Heart right ventricle (tissue), 16 donors: ENCODE results near the gene HK1. TPM values are rescaled to one million over a fixed set of nuclear protein-coding genes. Genes with fewer than 3 reads are reported as not detected.

Experiments used
- ATAC-seq, 8 donors: fragments of 200-7000 bp; cut with Tn5 transposase; one replicate each; pipeline ENCODE4 v1.9.1; 2020; ENCODE audit warnings: mild to moderate bottlenecking in 8 of 8, moderate library complexity in 8 of 8, moderate number of reproducible peaks in 1 of 8
- DNase-seq, 2 donors: peaks; one replicate each; pipeline ENCODE4 v3.0.0-alpha.2; 2020
- H3K27ac ChIP-seq, 10 donors: fragments of 200-600 bp; sonication (generic) in 2 of 10; one replicate each; pipeline versions ENCODE4 v1.5.0 to v1.8.0; 2020 to 2022; ENCODE audit warnings: mild to moderate bottlenecking in 3 of 10
- H3K27me3 ChIP-seq, 7 donors: fragments of 200-600 bp; one replicate each; pipeline ENCODE4 v1.8.0; 2021 to 2022; ENCODE audit warnings: mild to moderate bottlenecking in 2 of 7
- H3K36me3 ChIP-seq, 9 donors: fragments of 200-600 bp; sonication (generic) in 1 of 9; one replicate each; pipeline versions ENCODE4 v1.5.0 to v1.8.0; 2020 to 2022; ENCODE audit warnings: mild to moderate bottlenecking in 2 of 9
- H3K4me1 ChIP-seq, 9 donors: fragments of 200-600 bp; sonication (generic) in 1 of 9; one replicate each; pipeline versions ENCODE4 v1.5.0 to v1.8.0; 2020 to 2022; ENCODE audit warnings: mild to moderate bottlenecking in 4 of 9
- H3K4me3 ChIP-seq, 10 donors: fragments of 200-600 bp; sonication (generic) in 2 of 10; one replicate each; pipeline versions ENCODE4 v1.5.0 to v1.8.0; 2020 to 2022; ENCODE audit warnings: mild to moderate bottlenecking in 7 of 10, moderate library complexity in 2 of 10
- H3K9me3 ChIP-seq, 11 donors: fragments of 200-600 bp in 10 of 11; sonication (generic) in 2 of 11; one replicate each; pipeline versions ENCODE4 v1.5.0 to v1.8.0; 2013 to 2022; ENCODE audit warnings: mild to moderate bottlenecking in 2 of 11, control low read depth in 1 of 11, moderate library complexity in 1 of 11
- CTCF ChIP-seq, 9 donors: fragments of 200-600 bp; sonication (generic) in 2 of 9; IDR thresholded peaks; one replicate each; pipeline versions ENCODE4 v1.5.0 to v1.8.0; 2021 to 2022; ENCODE audit warnings: antibody characterized with exemption in 9 of 9, mild to moderate bottlenecking in 5 of 9, moderate library complexity in 1 of 9
- WGBS, 2 donors: extraction: QIAGEN DNeasy Blood & Tissue Kit; methylation state at CpG; one replicate each; pipeline ENCODE4 v1.1.7; 2013; ENCODE audit warnings: inconsistent platforms in 1 of 2; 5-methylcytosine and 5-hydroxymethylcytosine counted together
- intact Hi-C, 10 donors: fragments of 100-400 bp; cut with DNase I; formaldehyde crosslinking; loops; one replicate each; pipeline versions ENCODE4 v1.11.1 to v1.14.2; 2022
- polyA plus RNA-seq, 2 donors: library from polyadenylated mRNA; stranded (reverse); fragments of 200-250 nt; gene quantifications; one replicate each; pipeline ENCODE4 v1.2.3, GENCODE V29; 2013
- total RNA-seq, 10 donors: library from RNA; stranded (reverse); fragmentation: NEBNext Ultra II Directional in 3 of 10; extraction: Animal tissue kit (Norgen Biotek cat#: 25700) in 3 of 10; gene quantifications; one replicate each; pipeline versions ENCODE4 v1.2.1 to v1.2.4, GENCODE V29; 2021 to 2023
- donor health status: Arrhythmogenic right ventricular cardiomyopathy.
- donor health status: ischemic (EF 13 %, LVEDD 7.1; RV severe dilation, severe dysfunction).
- donor health status: healthy with polysubstance abuse.
- donor health status: DM: no; HTN: yes; CAD: no.
- donor health status: DM: no; HTN: no; CAD: no.
- donor health status: ischemic (EF 25% LVEDD 6.9; RV normal size, moderate dysfunction).
- donor health status: ischemic (EF 25% LVEDD 5.7; RV mildly dilated, moderate dysfunction).
- donor health status: healthy.
- donor health status: DM: yes; HTN: yes; CAD: no.
- donor health status: Ischemic cardiomyopathy.
- donor health status: ischemic (EF 35%, LVEDD 5.7; RV mildly dilated, moderate dysfunction).
- donor health status: nonischemic (EF 11% LVEDD 7.7; RV severe dilation, severe dysfunction).
- donor health status: DM: yes; HTN: yes; CAD: no.
- donor health status: PGD.
- donor health status: ischemic (EF 29% LVEDD 5.4; RV normal size, mild dysfunction).
- donor health status: nonischemic (EF 23%, LVEDD 6.1; RV moderate dilation, normal function).

Gene HK1
- total and polyA plus RNA-seq, 12 donors, result 51.9 to 322 (median 233) TPM

- TF ChIP-seq CTCF (IDR thresholded peaks at IDR 0.05), result no peak
- WGBS, 2 donors, result 45 to 58% methylated on average over 13 of the region's 13 CpGs
- peak; percentile 76 to 80 for DNase-seq
- Histone ChIP-seq H3K27me3 (no peaks in the 10 kb centered on the region), H3K36me3 (no peaks in the 10 kb centered on the region), H3K4me1 (peaks cover 0 to 17% (median 6%) of the 10 kb centered on the region in 9 donors), H3K4me3 (no peak overlapping the region), H3K9me3 (no peaks in the 10 kb centered on the region), H3K27ac (peak overlapping the region in 6 of 10 donors; percentile 26 to 62 (median 50))
- intact Hi-C loops, result loop anchor here in 3 of 10 donors (5.0 to 10.0 kb wide), 3 partner anchors 76 to 216 kb away; partner anchors contain the start of gene FAM241B (in 1 of the 3)
- peak; percentile 89 to 97 (median 92) for ATAC-seq
Measured at GRCh38 chr10:69421611-69422308, 143.5 kb downstream of the HK1 start.

- Histone ChIP-seq H3K36me3 (no peaks in the 10 kb centered on the region), H3K4me3 (no peak overlapping the region), H3K27me3 (no peaks in the 10 kb centered on the region), H3K27ac (no peak overlapping the region), H3K4me1 (peaks cover 0 to 18% (median 6%) of the 10 kb centered on the region in 9 donors), H3K9me3 (no peaks in the 10 kb centered on the region)
- intact Hi-C loops, result loop anchor here in 3 of 10 donors (5.0 to 10.0 kb wide), 3 partner anchors 75 to 215 kb away; partner anchors contain the start of gene FAM241B (in 1 of the 3)
- 91 to 96% methylated on average over 4 of the region's 4 CpGs for WGBS, 2 donors
- DNase-seq, result no peak
- no peak for ATAC-seq
- TF ChIP-seq CTCF (IDR thresholded peaks at IDR 0.05), result no peak
Measured at GRCh38 chr10:69422676-69423075, 144.4 kb downstream of the HK1 start.

DNA sequence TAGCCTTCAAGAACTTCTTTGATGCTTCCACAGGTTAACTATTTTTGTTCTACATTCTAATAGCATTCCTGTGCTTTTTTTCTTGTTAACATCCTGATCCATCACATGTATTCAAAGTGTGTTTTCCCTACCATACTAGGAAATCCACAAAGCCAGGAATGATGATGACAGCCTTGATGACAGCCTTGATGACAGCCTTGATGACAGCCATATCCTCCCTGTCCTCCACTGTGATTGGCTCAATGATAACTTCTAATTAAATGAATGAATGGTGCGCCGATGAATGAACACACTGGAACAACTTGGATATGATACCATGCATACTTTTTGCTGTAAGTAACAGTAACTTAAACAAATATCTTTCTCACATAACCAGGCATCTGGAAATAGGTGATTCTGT, 146.7 kb downstream of the HK1 start:
- Histone ChIP-seq H3K27ac (no peak overlapping the region), H3K4me1 (peaks cover 0 to 18% (median 6%) of the 10 kb centered on the region in 9 donors), H3K36me3 (no peaks in the 10 kb centered on the region), H3K4me3 (no peak overlapping the region), H3K27me3 (no peaks in the 10 kb centered on the region), H3K9me3 (no peaks in the 10 kb centered on the region)
- DNase-seq, result no peak
- intact Hi-C loops, result loop anchor here in 7 of 10 donors (1.0 to 10.0 kb wide), 6 partner anchors 82 to 217 kb away; partner anchors contain the start of gene FAM241B (in 1 of the 7)
- no peak for ATAC-seq
- 90 to 96% methylated on average over 2 of the region's 2 CpGs for WGBS, 2 donors
- no peak for TF ChIP-seq CTCF (IDR thresholded peaks at IDR 0.05)

GRCh38 chr10:69425511-69426298, 147.4 kb downstream of the HK1 start:
- peaks cover 0 to 18% (median 6%) of the 10 kb centered on the region in 9 donors for H3K4me1 ChIP-seq
- DNase-seq (no peak), ATAC-seq (no peak)
- no peaks in the 10 kb centered on the region for H3K27me3 ChIP-seq
- no peaks in the 10 kb centered on the region for H3K36me3 ChIP-seq
- H3K4me3 ChIP-seq, result no peak overlapping the region
- intact Hi-C loops, result loop anchor here in 7 of 10 donors (1.0 to 10.0 kb wide), 7 partner anchors 81 to 217 kb away; partner anchors contain the start of gene FAM241B (in 1 of the 7)
- no peak overlapping the region for H3K27ac ChIP-seq
- H3K9me3 ChIP-seq, result no peaks in the 10 kb centered on the region
- 69 to 71% methylated on average over 5 of the region's 5 CpGs for WGBS, 2 donors
- TF ChIP-seq CTCF (IDR thresholded peaks at IDR 0.05), result no peak
